Measurements from ENCODE around the gene ARID1A. TPM values are rescaled to one million over a fixed set of nuclear protein-coding genes. Genes with fewer than 3 reads are reported as not detected.
A peak's percentile ranks its signal among the peaks of the same experiment; 100 is the strongest.

The ARID1A gene
- total RNA-seq, 1 donor = 22.8 TPM

GRCh38 chr1:26758358-26758757, 62.5 kb downstream of the ARID1A start:
- peaks cover 30% of the 10 kb centered on the region for H4K20me1 ChIP-seq (ENCODE audit: insufficient read depth, low read length)
- peaks cover 53% of the 10 kb centered on the region for H3K36me3 ChIP-seq (ENCODE audit: insufficient read depth, low read length)
- H3K4me1 ChIP-seq (ENCODE audit: insufficient read depth, low read length) = no peaks in the 10 kb centered on the region

DNA sequence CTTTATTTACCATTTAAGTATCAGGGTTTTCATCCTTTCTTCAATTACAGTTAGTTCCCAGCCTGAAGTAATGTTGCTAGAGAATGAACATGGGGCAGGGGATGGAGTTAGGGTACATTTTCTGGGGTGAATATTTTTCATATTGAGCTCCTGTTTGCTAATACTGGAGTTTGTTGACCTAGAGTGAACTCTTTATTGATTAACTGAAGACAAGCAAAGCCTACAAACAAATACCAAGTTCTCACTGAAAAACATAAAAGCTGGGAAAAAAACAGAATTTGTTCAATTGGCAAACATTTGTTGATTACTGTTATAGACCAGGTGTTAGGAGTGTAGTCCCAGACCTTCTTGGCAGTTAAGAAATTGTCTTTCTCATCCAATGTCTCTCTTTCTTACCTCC, 63.7 kb downstream of the ARID1A start:
- TF ChIP-seq CTCF (IDR thresholded peaks at IDR 0.05; ENCODE audit: extremely low read depth, low read depth, low read length) = no peak
- Histone ChIP-seq H4K20me1 (ENCODE audit: insufficient read depth, low read length) (peaks cover 23% of the 10 kb centered on the region), H3K4me2 (ENCODE audit: insufficient read depth, low read length) (no peak overlapping the region), H3K4me3 (ENCODE audit: insufficient read depth, low read length) (no peak overlapping the region), H3K79me2 (ENCODE audit: insufficient read depth, low read length) (peaks cover 76% of the 10 kb centered on the region), H3K4me1 (ENCODE audit: insufficient read depth, low read length) (no peaks in the 10 kb centered on the region), H2AFZ (ENCODE audit: low read length) (no peak overlapping the region), H3K9me3 (ENCODE audit: low read depth, low read length) (no peaks in the 10 kb centered on the region), H3K36me3 (ENCODE audit: insufficient read depth, low read length) (peaks cover 60% of the 10 kb centered on the region), H3K27me3 (ENCODE audit: insufficient read depth, low read length) (no peaks in the 10 kb centered on the region), H3K27ac (ENCODE audit: low read depth, low read length) (no peak overlapping the region)
- DNase-seq (ENCODE audit: insufficient read length, low spot score, missing footprints) = no peak

More at GRCh38 chr1:26758358-26758757, 62.5 kb downstream of the ARID1A start:
- TF ChIP-seq CTCF (IDR thresholded peaks at IDR 0.05; ENCODE audit: extremely low read depth, low read depth, low read length) = no peak
- Histone ChIP-seq H3K9me3 (ENCODE audit: low read depth, low read length) (no peaks in the 10 kb centered on the region), H3K27ac (ENCODE audit: low read depth, low read length) (no peak overlapping the region), H3K79me2 (ENCODE audit: insufficient read depth, low read length) (peaks cover 85% of the 10 kb centered on the region), H3K4me2 (ENCODE audit: insufficient read depth, low read length) (no peak overlapping the region), H2AFZ (ENCODE audit: low read length) (no peak overlapping the region), H3K4me3 (ENCODE audit: insufficient read depth, low read length) (no peak overlapping the region), H3K27me3 (ENCODE audit: insufficient read depth, low read length) (no peaks in the 10 kb centered on the region)
- DNase-seq (ENCODE audit: insufficient read length, low spot score, missing footprints) = no peak

- DNase-seq (ENCODE audit: insufficient read length, low spot score, missing footprints) = no peak
- Histone ChIP-seq H2AFZ (ENCODE audit: low read length) (no peak overlapping the region), H3K4me3 (ENCODE audit: insufficient read depth, low read length) (no peak overlapping the region), H3K4me2 (ENCODE audit: insufficient read depth, low read length) (no peak overlapping the region), H3K36me3 (ENCODE audit: insufficient read depth, low read length) (peaks cover 63% of the 10 kb centered on the region), H3K27ac (ENCODE audit: low read depth, low read length) (no peak overlapping the region), H3K27me3 (ENCODE audit: insufficient read depth, low read length) (no peaks in the 10 kb centered on the region), H3K9me3 (ENCODE audit: low read depth, low read length) (no peaks in the 10 kb centered on the region), H4K20me1 (ENCODE audit: insufficient read depth, low read length) (peaks cover 21% of the 10 kb centered on the region), H3K4me1 (ENCODE audit: insufficient read depth, low read length) (no peaks in the 10 kb centered on the region), H3K79me2 (ENCODE audit: insufficient read depth, low read length) (peaks cover 65% of the 10 kb centered on the region)
- peak; percentile 29 for TF ChIP-seq CTCF (IDR thresholded peaks at IDR 0.05; ENCODE audit: extremely low read depth, low read depth, low read length)
Observed at GRCh38 chr1:26761217-26761616, 65.4 kb downstream of the ARID1A start.

- H3K4me2 ChIP-seq (ENCODE audit: insufficient read depth, low read length) = no peak overlapping the region
- no peaks in the 10 kb centered on the region for H3K27me3 ChIP-seq (ENCODE audit: insufficient read depth, low read length)
- peak; percentile 79 for DNase-seq (ENCODE audit: insufficient read length, low spot score, missing footprints)
- H3K79me2 ChIP-seq (ENCODE audit: insufficient read depth, low read length) = peaks cover 27% of the 10 kb centered on the region
- peaks cover 44% of the 10 kb centered on the region for H3K4me1 ChIP-seq (ENCODE audit: insufficient read depth, low read length)
- TF ChIP-seq CTCF (IDR thresholded peaks at IDR 0.05; ENCODE audit: extremely low read depth, low read depth, low read length) = no peak
- no peak overlapping the region for H3K4me3 ChIP-seq (ENCODE audit: insufficient read depth, low read length)
- peaks cover 25% of the 10 kb centered on the region for H4K20me1 ChIP-seq (ENCODE audit: insufficient read depth, low read length)
- peaks cover 76% of the 10 kb centered on the region for H3K36me3 ChIP-seq (ENCODE audit: insufficient read depth, low read length)
- no peaks in the 10 kb centered on the region for H3K9me3 ChIP-seq (ENCODE audit: low read depth, low read length)
- no peak overlapping the region for H2AFZ ChIP-seq (ENCODE audit: low read length)
- H3K27ac ChIP-seq (ENCODE audit: low read depth, low read length) = peak overlapping the region; percentile 49
Observed at GRCh38 chr1:26767714-26768113, 71.9 kb downstream of the ARID1A start.

Data from osteoblast (primary cell).